ENCODE results near the gene LIPM. TPM values are rescaled to one million over a fixed set of nuclear protein-coding genes. Genes with fewer than 3 reads are reported as not detected.

The LIPM gene
- total RNA-seq, 4 donors from 2014 or later = not detected

GRCh38 chr10:88861036-88861435 is 58.5 kb downstream of the LIPM start:
- DNase-seq (ENCODE audit: extremely low spot score) = no peak
- Histone ChIP-seq H3K27me3 (no peaks in the 10 kb centered on the region), H3K4me3 (no peak overlapping the region), H3K36me3 (no peaks in the 10 kb centered on the region), H3K27ac (replicated peaks in 1 of 4) (no peak overlapping the region), H3K9me3 (no peaks in the 10 kb centered on the region), H3K4me1 (peaks cover 0 to 4% (median 0%) of the 10 kb centered on the region in 4 donors)
- no peak for TF ChIP-seq CTCF (IDR thresholded peaks at IDR 0.05)
- TF ChIP-seq POLR2A (IDR thresholded peaks at IDR 0.05; ENCODE audit: low read depth) = no peak
- TF ChIP-seq EP300 (IDR thresholded peaks at IDR 0.05) = no peak
- no peak for TF ChIP-seq POLR2AphosphoS5 (IDR thresholded peaks at IDR 0.05)
- 2% methylated on average over 1 of the region's 1 CpG for WGBS
- intact Hi-C loops (cut with DNase I) = no loop called here

- no peaks in the 10 kb centered on the region for H3K9me3 ChIP-seq
- intact Hi-C loops (cut with DNase I) = no loop called here
- TF ChIP-seq CTCF (IDR thresholded peaks at IDR 0.05) (no peak), POLR2AphosphoS5 (IDR thresholded peaks at IDR 0.05) (no peak), POLR2A (IDR thresholded peaks at IDR 0.05; ENCODE audit: low read depth) (no peak), EP300 (IDR thresholded peaks at IDR 0.05) (no peak)
- no peaks in the 10 kb centered on the region for H3K36me3 ChIP-seq
- DNase-seq (ENCODE audit: extremely low spot score) = no peak
- 96% methylated on average over 4 of the region's 4 CpGs for WGBS
- no peaks in the 10 kb centered on the region for H3K4me1 ChIP-seq
- H3K4me3 ChIP-seq = no peak overlapping the region
- H3K27ac ChIP-seq (replicated peaks in 1 of 4) = no peak overlapping the region
- H3K27me3 ChIP-seq = no peaks in the 10 kb centered on the region
Observed at GRCh38 chr10:88865281-88865876, 62.8 kb downstream of the LIPM start.

- Histone ChIP-seq H3K4me1 (no peaks in the 10 kb centered on the region), H3K36me3 (no peaks in the 10 kb centered on the region), H3K4me3 (no peak overlapping the region), H3K27me3 (no peaks in the 10 kb centered on the region), H3K9me3 (no peaks in the 10 kb centered on the region), H3K27ac (replicated peaks in 1 of 4) (no peak overlapping the region)
- TF ChIP-seq POLR2AphosphoS5 (IDR thresholded peaks at IDR 0.05) = no peak
- TF ChIP-seq POLR2A (IDR thresholded peaks at IDR 0.05; ENCODE audit: low read depth) = no peak
- no peak for TF ChIP-seq CTCF (IDR thresholded peaks at IDR 0.05)
- no peak for TF ChIP-seq EP300 (IDR thresholded peaks at IDR 0.05)
- DNase-seq (ENCODE audit: extremely low spot score) = no peak
- intact Hi-C loops (cut with DNase I) = no loop called here
- WGBS = 94% methylated on average over 2 of the region's 2 CpGs
Observed at GRCh38 chr10:88866454-88866853, 63.9 kb downstream of the LIPM start.

GRCh38 chr10:88870089-88870488 is 67.6 kb downstream of the LIPM start:
- H3K36me3 ChIP-seq = no peaks in the 10 kb centered on the region

More at GRCh38 chr10:88870089-88870488, 67.6 kb downstream of the LIPM start:
- no peak for DNase-seq (ENCODE audit: extremely low spot score)
- Histone ChIP-seq H3K4me3 (no peak overlapping the region), H3K4me1 (no peaks in the 10 kb centered on the region), H3K27ac (replicated peaks in 1 of 4) (no peak overlapping the region), H3K27me3 (no peaks in the 10 kb centered on the region), H3K9me3 (no peaks in the 10 kb centered on the region)
- TF ChIP-seq EP300 (IDR thresholded peaks at IDR 0.05) (no peak), POLR2AphosphoS5 (IDR thresholded peaks at IDR 0.05) (no peak)
- intact Hi-C loops (cut with DNase I) = no loop called here

Other genes starting within 250 kb of the LIPM start
- gene RNLS, start 219.4 kb upstream of the LIPM start, total RNA-seq = 10 to 100 TPM in 2 of 4 donors, 1 to 10 TPM in 2; 6.7 to 12.9 (median 10.9) TPM
- under 1 TPM in 1 of 4 donors, not detected in 3; 0.19 TPM for gene LIPJ, start 216.0 kb upstream of the LIPM start, total RNA-seq
- gene LIPF, start 138.3 kb upstream of the LIPM start, total RNA-seq = not detected
- not detected for gene LIPK, start 96.5 kb upstream of the LIPM start, total RNA-seq
- gene LIPN, start 42.7 kb upstream of the LIPM start, total RNA-seq = under 1 TPM in 1 of 4 donors, not detected in 3; 0.33 TPM
- not detected for gene ANKRD22, start 49.1 kb downstream of the LIPM start, total RNA-seq
- gene STAMBPL1, start 77.5 kb downstream of the LIPM start, total RNA-seq = 10 to 100 TPM in 3 of 4 donors, 1 to 10 TPM in 1; 8.6 to 27.4 (median 14.7) TPM
- 1,000 to 10,000 TPM; 6,391 to 8,723 (median 8,539) TPM for gene ACTA2, start 150.0 kb downstream of the LIPM start, total RNA-seq
- 10 to 100 TPM; 16.6 to 27.5 (median 18.7) TPM for gene FAS, start 188.1 kb downstream of the LIPM start, total RNA-seq